Pancreas (tissue), 10 donors: Measurements from ENCODE around the gene VSX1. TPM values are rescaled to one million over a fixed set of nuclear protein-coding genes. Genes with fewer than 3 reads are reported as not detected.
A peak's percentile ranks its signal among the peaks of the same experiment; 100 is the strongest.

Experiments used
- ATAC-seq, 4 donors: fragments of 200-7000 bp; cut with Tn5 transposase; one replicate each; pipeline versions ENCODE4 v1.8.0 to v1.9.1; 2020; ENCODE audit warnings: mild to moderate bottlenecking in 4 of 4, moderate library complexity in 4 of 4
- DNase-seq, 6 donors: peaks; one replicate each; pipeline ENCODE4 v3.0.0-alpha.2; 2020
- FAIRE-seq: peaks from 2 replicates; lab custom pipeline; 2012; peaks lifted over from hg19 to GRCh38; lab: Jason Lieb, UNC
- H3K27ac ChIP-seq, 4 donors: fragments of 200-600 bp; sonication (generic); 1 replicate in 3 of 4; 2 replicates in 1 of 4; pipeline versions ENCODE4 v1.5.0 to v1.8.0; 2020
- H3K27me3 ChIP-seq, 4 donors: fragments of 200-600 bp; one replicate each; pipeline ENCODE4 v1.8.0; 2021
- H3K36me3 ChIP-seq, 3 donors: fragments of 200-600 bp; sonication (generic) in 1 of 3; one replicate each; pipeline versions ENCODE4 v1.5.0 to v1.8.0; 2020 to 2021
- H3K4me1 ChIP-seq, 3 donors: fragments of 200-600 bp; one replicate each; pipeline ENCODE4 v1.8.0; 2021
- H3K4me3 ChIP-seq, 4 donors: fragments of 200-600 bp; sonication (generic) in 2 of 4; one replicate each; pipeline versions ENCODE4 v1.5.0 to v1.8.0; 2020 to 2021
- H3K9me3 ChIP-seq, 4 donors: fragments of 200-600 bp; one replicate each; pipeline ENCODE4 v1.8.0; 2021
- WGBS, 2 donors: extraction: QIAGEN DNeasy Blood & Tissue Kit; methylation state at CpG; one replicate each; pipeline ENCODE4 v1.1.7; 2013; 5-methylcytosine and 5-hydroxymethylcytosine counted together
- intact Hi-C, 3 donors: fragments of 100-400 bp; cut with DNase I; formaldehyde crosslinking; loops; one replicate each; pipeline versions ENCODE4 v1.11.1 to v1.14.2; 2022
- polyA plus RNA-seq, 2 donors: library from polyadenylated mRNA; stranded (reverse); fragments of 200-250 nt; gene quantifications; one replicate each; pipeline ENCODE4 v1.2.3, GENCODE V29; 2013
- total RNA-seq, 6 donors: library from RNA; stranded (reverse); fragmentation: NEBNext Ultra II Directional in 4 of 6; extraction: Animal tissue kit (Norgen Biotek cat#: 25700) in 4 of 6; gene quantifications; one replicate each; pipeline versions ENCODE4 v1.2.1 to v1.2.4, GENCODE V29; 2021 to 2023
- TF ChIP-seq, protein P1 (sequence below), 4 donors: fragments of 200-600 bp; sonication (generic) in 3 of 4; IDR thresholded peaks; one replicate each; pipeline versions ENCODE4 v1.5.0 to v1.8.0; 2021; ENCODE audit warnings: antibody characterized with exemption in 4 of 4
- donor health status: healthy with polysubstance abuse.
- donor health status: DM: no; HTN: no; CAD: no; lungs with moderate emphysema.
- donor health status: DM: no; HTN: no; CAD: no.
- donor health status: control.
- donor health status: control.
- donor health status: Bipolar disorder and iron deficiency.
- donor health status: DM: yes; HTN: yes; CAD: no.
- donor health status: DM: no; HTN: no; CAD: no.
- donor health status: DM: no; HTN: no; CAD: no.
- donor health status: DM: yes; HTN: yes; CAD: no.

VSX1 gene
- total and polyA plus RNA-seq, 8 donors, result 0.08 to 0.77 (median 0.23) TPM

DNA sequence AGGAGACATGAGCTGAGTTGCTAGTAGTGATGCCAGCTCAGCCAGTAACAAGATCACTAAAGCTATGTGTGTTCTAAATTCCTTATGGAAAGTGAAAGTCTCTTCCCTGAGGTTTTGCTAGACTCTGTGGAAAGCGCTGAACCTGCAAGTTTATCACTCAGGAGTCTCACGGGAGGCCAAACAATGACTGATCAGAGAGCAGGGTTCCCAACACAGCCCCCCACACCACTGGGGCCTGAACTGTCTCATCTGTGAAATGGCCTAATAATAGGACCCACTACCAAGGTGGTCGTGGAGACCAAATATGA, 43.9 kb downstream of the VSX1 start:
- H3K4me1 ChIP-seq, result peaks cover 61 to 83% (median 80%) of the 10 kb centered on the region in 3 donors
- ATAC-seq, result no peak
- 37 to 50% methylated on average over 3 of the region's 3 CpGs for WGBS, 2 donors

DNA sequence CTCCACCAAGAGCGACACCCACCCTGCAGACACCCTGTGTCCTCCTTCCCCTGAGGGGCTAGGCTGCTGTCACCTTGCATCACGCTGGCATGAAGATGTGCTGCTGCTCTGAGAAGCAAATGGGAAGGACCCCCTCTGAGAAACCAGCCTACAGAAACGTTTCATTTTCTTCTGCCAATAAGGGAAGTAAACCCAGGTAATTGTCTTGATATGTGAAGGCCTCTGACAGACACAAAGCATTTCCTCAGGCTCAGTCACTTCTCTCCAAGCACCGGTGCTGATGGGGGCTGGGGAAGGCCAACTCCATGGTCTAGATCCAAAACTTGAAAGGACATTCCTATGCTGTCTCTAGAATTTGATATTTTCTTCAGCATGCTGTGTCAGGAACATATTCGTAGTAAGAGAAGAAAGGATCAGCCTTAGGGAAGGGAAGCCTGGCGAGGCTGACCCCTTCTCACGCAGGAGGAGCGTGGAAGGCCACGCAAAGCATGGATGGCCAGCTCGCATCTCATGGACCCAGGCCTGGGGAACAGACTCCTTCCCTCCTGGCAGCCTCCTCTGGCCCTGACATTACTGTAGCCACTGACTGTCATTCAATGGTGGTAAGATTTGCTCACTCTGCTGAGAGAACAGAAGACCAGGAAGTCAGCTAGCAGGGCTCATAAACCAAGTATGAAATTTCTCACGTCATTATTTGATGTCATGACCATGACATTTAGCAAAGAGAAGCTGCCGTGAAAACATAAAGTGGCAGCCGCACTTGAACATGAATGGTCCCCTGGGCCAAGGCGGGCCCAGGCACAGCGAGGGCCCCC, 44.4 kb downstream of the VSX1 start:
- no peak for ATAC-seq
- TF ChIP-seq, protein P1, sequence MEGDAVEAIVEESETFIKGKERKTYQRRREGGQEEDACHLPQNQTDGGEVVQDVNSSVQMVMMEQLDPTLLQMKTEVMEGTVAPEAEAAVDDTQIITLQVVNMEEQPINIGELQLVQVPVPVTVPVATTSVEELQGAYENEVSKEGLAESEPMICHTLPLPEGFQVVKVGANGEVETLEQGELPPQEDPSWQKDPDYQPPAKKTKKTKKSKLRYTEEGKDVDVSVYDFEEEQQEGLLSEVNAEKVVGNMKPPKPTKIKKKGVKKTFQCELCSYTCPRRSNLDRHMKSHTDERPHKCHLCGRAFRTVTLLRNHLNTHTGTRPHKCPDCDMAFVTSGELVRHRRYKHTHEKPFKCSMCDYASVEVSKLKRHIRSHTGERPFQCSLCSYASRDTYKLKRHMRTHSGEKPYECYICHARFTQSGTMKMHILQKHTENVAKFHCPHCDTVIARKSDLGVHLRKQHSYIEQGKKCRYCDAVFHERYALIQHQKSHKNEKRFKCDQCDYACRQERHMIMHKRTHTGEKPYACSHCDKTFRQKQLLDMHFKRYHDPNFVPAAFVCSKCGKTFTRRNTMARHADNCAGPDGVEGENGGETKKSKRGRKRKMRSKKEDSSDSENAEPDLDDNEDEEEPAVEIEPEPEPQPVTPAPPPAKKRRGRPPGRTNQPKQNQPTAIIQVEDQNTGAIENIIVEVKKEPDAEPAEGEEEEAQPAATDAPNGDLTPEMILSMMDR (IDR thresholded peaks at IDR 0.05), result no peak
- peak in 2 of 6 donors; percentile 11 to 26 for DNase-seq
- peaks cover 61 to 85% (median 83%) of the 10 kb centered on the region in 3 donors for H3K4me1 ChIP-seq
- no peaks in the 10 kb centered on the region for H3K27me3 ChIP-seq
- no peaks in the 10 kb centered on the region for H3K36me3 ChIP-seq
- 62 to 71% methylated on average over 15 of the region's 15 CpGs for WGBS, 2 donors
- peak overlapping the region; percentile 54 to 82 (median 72) for H3K27ac ChIP-seq
- H3K9me3 ChIP-seq, result no peaks in the 10 kb centered on the region
- H3K4me3 ChIP-seq, result no peak overlapping the region
- FAIRE-seq, result no peak
- intact Hi-C loops, result no loop called here

More for the DNA sequence above, 43.9 kb downstream of the VSX1 start:
- peak overlapping the region; percentile 54 to 82 (median 72) for H3K27ac ChIP-seq
- no peaks in the 10 kb centered on the region for H3K9me3 ChIP-seq
- TF ChIP-seq, protein P1 (IDR thresholded peaks at IDR 0.05), result no peak
- H3K36me3 ChIP-seq, result no peaks in the 10 kb centered on the region
- FAIRE-seq, result no peak
- intact Hi-C loops, result no loop called here
- H3K4me3 ChIP-seq, result no peak overlapping the region
- peak in 1 of 6 donors; percentile 33 for DNase-seq
- H3K27me3 ChIP-seq, result no peaks in the 10 kb centered on the region

DNA sequence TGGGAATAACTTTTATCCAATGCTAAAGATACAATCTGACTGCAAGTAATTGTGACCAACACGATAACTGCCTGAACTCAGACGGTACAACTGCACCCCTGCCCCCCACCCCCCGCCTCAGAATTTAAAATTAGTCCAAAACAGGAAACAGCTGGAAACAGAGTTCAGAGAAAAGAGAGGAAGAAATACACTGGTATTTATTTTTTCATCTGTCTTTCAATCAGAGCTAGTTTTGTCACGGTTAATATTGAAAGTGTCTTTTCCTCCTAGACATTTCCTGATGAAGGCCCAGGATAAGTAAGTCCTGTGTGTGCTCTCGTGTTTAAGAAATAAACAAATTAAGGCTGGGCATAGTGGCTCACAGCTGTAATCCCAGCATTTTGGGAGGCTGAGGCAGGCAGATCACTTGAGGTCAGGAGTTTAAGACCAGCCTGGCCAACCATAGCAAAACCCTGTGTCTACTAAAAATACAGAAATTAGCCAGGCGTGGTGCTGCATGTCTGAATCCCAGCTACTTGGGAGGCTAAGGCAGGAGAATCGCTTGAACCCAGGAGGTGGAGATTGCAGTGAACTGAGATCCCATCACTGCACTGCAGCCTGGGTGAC, 45.5 kb downstream of the VSX1 start:
- peak in 1 of 6 donors; percentile 2 for DNase-seq
- H3K9me3 ChIP-seq, result no peaks in the 10 kb centered on the region
- H3K4me3 ChIP-seq, result no peak overlapping the region
- no peaks in the 10 kb centered on the region for H3K36me3 ChIP-seq
- TF ChIP-seq, protein P1 (IDR thresholded peaks at IDR 0.05), result no peak
- 59 to 61% methylated on average over 7 of the region's 7 CpGs for WGBS, 2 donors
- no peaks in the 10 kb centered on the region for H3K27me3 ChIP-seq
- H3K4me1 ChIP-seq, result peaks cover 66 to 83% (median 82%) of the 10 kb centered on the region in 3 donors
- ATAC-seq, result no peak
- FAIRE-seq, result no peak
- H3K27ac ChIP-seq, result peak overlapping the region in 1 of 4 donors; percentile 82
- intact Hi-C loops, result no loop called here

DNA sequence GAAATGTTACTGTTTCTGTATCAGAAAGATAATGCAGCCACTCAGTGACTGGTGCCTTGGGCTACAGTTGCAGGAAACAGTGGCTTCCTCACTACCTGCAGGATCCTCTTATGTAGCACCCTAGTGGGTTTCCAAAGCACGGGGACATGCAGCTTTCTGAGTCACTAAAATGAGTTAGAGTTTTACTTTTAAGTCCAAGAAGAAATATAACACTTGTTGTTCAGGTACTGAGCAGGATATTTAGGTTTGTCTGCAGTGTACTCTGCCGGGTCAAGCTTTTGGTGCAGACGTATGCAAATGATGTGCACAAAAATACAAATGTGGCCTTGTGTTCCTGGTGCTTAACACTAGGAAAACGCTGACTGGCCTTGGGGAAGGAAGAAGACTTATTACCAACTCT, 46.0 kb downstream of the VSX1 start:
- DNase-seq, result no peak
- no peak for ATAC-seq
- Histone ChIP-seq H3K4me3 (no peak overlapping the region), H3K4me1 (peaks cover 68 to 79% (median 78%) of the 10 kb centered on the region in 3 donors), H3K27ac (no peak overlapping the region), H3K9me3 (no peaks in the 10 kb centered on the region), H3K27me3 (no peaks in the 10 kb centered on the region), H3K36me3 (no peaks in the 10 kb centered on the region)
- TF ChIP-seq, protein P1 (IDR thresholded peaks at IDR 0.05), result no peak
- WGBS, 2 donors, result 49 to 50% methylated on average over 4 of the region's 4 CpGs
- intact Hi-C loops, result no loop called here
- FAIRE-seq, result no peak
